ENCODE data around the gene LAMTOR2.

LAMTOR2 gene

GRCh38 chr1:156106624-156107488 is 52.3 kb downstream of the LAMTOR2 start:
- no peak for TF ChIP-seq CTCF (IDR thresholded peaks at IDR 0.05; ENCODE audit: borderline replicate concordance, control extremely low read depth, extremely low read depth, insufficient read depth, missing control alignments)
- in situ Hi-C loops (cut with MboI; ENCODE audit: low sequenced_read_pairs, unreplicated experiment): no loop called here
- DNase-seq (ENCODE audit: low spot score): no peak

DNA sequence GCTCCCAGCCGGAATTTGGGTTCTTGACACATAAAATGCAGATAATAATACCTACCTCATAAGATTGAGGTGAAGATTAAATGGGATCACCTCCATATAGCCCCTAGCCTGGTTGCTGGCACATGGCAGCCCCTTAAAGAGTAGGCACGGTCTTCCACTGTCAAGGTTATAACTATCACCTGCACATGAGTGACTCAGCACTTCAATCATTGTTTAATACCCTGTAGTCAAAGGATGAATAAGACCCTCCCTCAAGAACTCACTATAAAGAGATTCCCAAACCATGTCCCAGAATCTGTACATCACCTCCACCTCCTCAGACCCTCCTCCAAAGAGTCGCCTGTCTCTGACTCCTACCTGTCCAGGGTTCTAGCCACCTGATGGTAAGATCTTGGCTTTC is 53.5 kb downstream of the LAMTOR2 start:
- no peak for DNase-seq (ENCODE audit: low spot score)
- in situ Hi-C loops (cut with MboI; ENCODE audit: low sequenced_read_pairs, unreplicated experiment): no loop called here
- TF ChIP-seq CTCF (IDR thresholded peaks at IDR 0.05; ENCODE audit: borderline replicate concordance, control extremely low read depth, extremely low read depth, insufficient read depth, missing control alignments): no peak

Data from GM13976 (cell line).